Ovary (tissue), 3 donors: Measurements from ENCODE around the gene FAAP20.

Experiments
- EP300 ChIP-seq: sonication (generic); formaldehyde crosslinking; IDR thresholded peaks from one replicate; pipeline ENCODE4 v1.6.1; 2017; ENCODE audit warnings: antibody characterized with exemption
- POLR2A ChIP-seq: fragments of 450-650 bp; IDR thresholded peaks from one replicate; pipeline ENCODE4 v1.6.1; 2017; ENCODE audit warnings: antibody characterized with exemption, mild to moderate bottlenecking, moderate library complexity
- TF ChIP-seq, protein P1 (sequence below), 3 donors: fragments of 450-650 bp in 2 of 3; fragments of 200-600 bp in 1 of 3; IDR thresholded peaks; one replicate each; pipeline versions ENCODE4 v1.5.1 to v1.8.0; 2016 to 2022; ENCODE audit warnings: antibody characterized with exemption in 3 of 3, mild to moderate bottlenecking in 1 of 3
- donor health status: DM: no; HTN: no; CAD: no.

- TF ChIP-seq POLR2A (no peak), EP300 (no peak)
- TF ChIP-seq, protein P1, sequence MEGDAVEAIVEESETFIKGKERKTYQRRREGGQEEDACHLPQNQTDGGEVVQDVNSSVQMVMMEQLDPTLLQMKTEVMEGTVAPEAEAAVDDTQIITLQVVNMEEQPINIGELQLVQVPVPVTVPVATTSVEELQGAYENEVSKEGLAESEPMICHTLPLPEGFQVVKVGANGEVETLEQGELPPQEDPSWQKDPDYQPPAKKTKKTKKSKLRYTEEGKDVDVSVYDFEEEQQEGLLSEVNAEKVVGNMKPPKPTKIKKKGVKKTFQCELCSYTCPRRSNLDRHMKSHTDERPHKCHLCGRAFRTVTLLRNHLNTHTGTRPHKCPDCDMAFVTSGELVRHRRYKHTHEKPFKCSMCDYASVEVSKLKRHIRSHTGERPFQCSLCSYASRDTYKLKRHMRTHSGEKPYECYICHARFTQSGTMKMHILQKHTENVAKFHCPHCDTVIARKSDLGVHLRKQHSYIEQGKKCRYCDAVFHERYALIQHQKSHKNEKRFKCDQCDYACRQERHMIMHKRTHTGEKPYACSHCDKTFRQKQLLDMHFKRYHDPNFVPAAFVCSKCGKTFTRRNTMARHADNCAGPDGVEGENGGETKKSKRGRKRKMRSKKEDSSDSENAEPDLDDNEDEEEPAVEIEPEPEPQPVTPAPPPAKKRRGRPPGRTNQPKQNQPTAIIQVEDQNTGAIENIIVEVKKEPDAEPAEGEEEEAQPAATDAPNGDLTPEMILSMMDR (IDR thresholded peaks at IDR 0.05): no peak
These were observed 38.9 kb upstream of the FAAP20 start for GRCh38 chr1:2233468-2233867.
